Neural progenitor cell (in vitro differentiated cells): ENCODE results near the gene SERINC3.
"Not testable (repeated sequence)": the region's sequence is repeated elsewhere in the genome, so short reads cannot be mapped to it uniquely, and the experiment has no call there.

Source experiments
- CTCF ChIP-seq: fragments of 200-600 bp; sonication (generic); IDR thresholded peaks from 2 replicates; pipeline ENCODE4 v1.5.1; 2017; ENCODE audit warnings: antibody characterized with exemption, mild to moderate bottlenecking
- EZH2 ChIP-seq: fragments of 200-600 bp; sonication (generic); IDR thresholded peaks from 2 replicates; pipeline ENCODE4 v1.6.1; 2017; ENCODE audit warnings: antibody characterized with exemption, mild to moderate bottlenecking, moderate library complexity
- EZH2phosphoT487 ChIP-seq: fragments of 200-600 bp; sonication (generic); IDR thresholded peaks from 2 replicates; pipeline ENCODE4 v1.6.1; 2017; ENCODE audit warnings: antibody characterized with exemption

GRCh38 chr20:44560818-44561217 is 38.9 kb upstream of the SERINC3 start:
- TF ChIP-seq CTCF, EZH2phosphoT487, EZH2: not testable (repeated sequence)
